ENCODE data around the gene INPP5F.

- no peak for TF ChIP-seq CTCF (IDR thresholded peaks at IDR 0.05; ENCODE audit: insufficient read depth, low read length)
- TF ChIP-seq POLR2AphosphoS5 (IDR thresholded peaks at IDR 0.05; ENCODE audit: low read depth): no peak
- TF ChIP-seq, protein P1, sequence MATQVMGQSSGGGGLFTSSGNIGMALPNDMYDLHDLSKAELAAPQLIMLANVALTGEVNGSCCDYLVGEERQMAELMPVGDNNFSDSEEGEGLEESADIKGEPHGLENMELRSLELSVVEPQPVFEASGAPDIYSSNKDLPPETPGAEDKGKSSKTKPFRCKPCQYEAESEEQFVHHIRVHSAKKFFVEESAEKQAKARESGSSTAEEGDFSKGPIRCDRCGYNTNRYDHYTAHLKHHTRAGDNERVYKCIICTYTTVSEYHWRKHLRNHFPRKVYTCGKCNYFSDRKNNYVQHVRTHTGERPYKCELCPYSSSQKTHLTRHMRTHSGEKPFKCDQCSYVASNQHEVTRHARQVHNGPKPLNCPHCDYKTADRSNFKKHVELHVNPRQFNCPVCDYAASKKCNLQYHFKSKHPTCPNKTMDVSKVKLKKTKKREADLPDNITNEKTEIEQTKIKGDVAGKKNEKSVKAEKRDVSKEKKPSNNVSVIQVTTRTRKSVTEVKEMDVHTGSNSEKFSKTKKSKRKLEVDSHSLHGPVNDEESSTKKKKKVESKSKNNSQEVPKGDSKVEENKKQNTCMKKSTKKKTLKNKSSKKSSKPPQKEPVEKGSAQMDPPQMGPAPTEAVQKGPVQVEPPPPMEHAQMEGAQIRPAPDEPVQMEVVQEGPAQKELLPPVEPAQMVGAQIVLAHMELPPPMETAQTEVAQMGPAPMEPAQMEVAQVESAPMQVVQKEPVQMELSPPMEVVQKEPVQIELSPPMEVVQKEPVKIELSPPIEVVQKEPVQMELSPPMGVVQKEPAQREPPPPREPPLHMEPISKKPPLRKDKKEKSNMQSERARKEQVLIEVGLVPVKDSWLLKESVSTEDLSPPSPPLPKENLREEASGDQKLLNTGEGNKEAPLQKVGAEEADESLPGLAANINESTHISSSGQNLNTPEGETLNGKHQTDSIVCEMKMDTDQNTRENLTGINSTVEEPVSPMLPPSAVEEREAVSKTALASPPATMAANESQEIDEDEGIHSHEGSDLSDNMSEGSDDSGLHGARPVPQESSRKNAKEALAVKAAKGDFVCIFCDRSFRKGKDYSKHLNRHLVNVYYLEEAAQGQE (IDR thresholded peaks at IDR 0.05; ENCODE audit: insufficient replicate concordance, low read depth): no peak
- TF ChIP-seq GABPA (IDR thresholded peaks at IDR 0.05; ENCODE audit: low read depth): no peak
- TF ChIP-seq SPI1 (IDR thresholded peaks at IDR 0.05; ENCODE audit: borderline replicate concordance, low read depth): no peak
Observed at GRCh38 chr10:119805702-119806230, 79.9 kb downstream of the INPP5F start.

All from HL-60 (cell line).